Neural progenitor cell (in vitro differentiated cells): ENCODE measurements around the gene TAMALIN. TPM values are rescaled to one million over a fixed set of nuclear protein-coding genes. Genes with fewer than 3 reads are reported as not detected.

Experiments
- DNase-seq: peaks from one replicate; pipeline ENCODE4 v3.0.0-alpha.2; 2016; ENCODE audit warnings: low spot score
- H2AFZ ChIP-seq: fragments of 200-600 bp; sonication (generic); replicated peaks from 2 replicates; pipeline ENCODE4 v1.6.1; 2016; ENCODE audit warnings: antibody characterized with exemption
- H3F3A ChIP-seq: fragments of 200-600 bp; sonication (generic); 2 replicates; pipeline ENCODE4 v1.6.1; 2016; ENCODE audit warnings: antibody characterized with exemption, low read depth
- H3K27ac ChIP-seq: fragments of 200-600 bp; sonication (generic); 2 replicates; pipeline ENCODE4 v1.5.1; 2016; ENCODE audit warnings: mild to moderate bottlenecking
- H3K27me3 ChIP-seq: fragments of 200-600 bp; sonication (generic); 2 replicates; pipeline ENCODE4 v1.6.1; 2016; ENCODE audit warnings: mild to moderate bottlenecking, moderate library complexity
- H3K36me3 ChIP-seq: fragments of 200-600 bp; sonication (generic); 2 replicates; pipeline ENCODE4 v1.5.1; 2016
- H3K4me1 ChIP-seq: fragments of 200-600 bp; sonication (generic); 2 replicates; pipeline ENCODE4 v1.6.1; 2016; ENCODE audit warnings: mixed run types
- H3K4me2 ChIP-seq: fragments of 200-600 bp; sonication (generic); 2 replicates; pipeline ENCODE4 v1.6.1; 2016
- H3K4me3 ChIP-seq: fragments of 200-600 bp; sonication (generic); 2 replicates; pipeline ENCODE4 v1.5.1; 2016
- H3K79me2 ChIP-seq: fragments of 200-600 bp; sonication (generic); 2 replicates; pipeline ENCODE4 v1.6.1; 2016; ENCODE audit warnings: low read depth
- H3K9ac ChIP-seq: fragments of 200-600 bp; sonication (generic); 2 replicates; pipeline ENCODE4 v1.6.1; 2016
- H3K9me3 ChIP-seq: fragments of 200-600 bp; sonication (generic); 2 replicates; pipeline ENCODE4 v1.5.1; 2016; ENCODE audit warnings: low read depth
- H4K20me1 ChIP-seq: fragments of 200-600 bp; sonication (generic); 2 replicates; pipeline ENCODE4 v1.6.1; 2016; ENCODE audit warnings: low read depth
- H3K27ac Mint-ChIP-seq: 3 replicates; pipeline ENCODE4 v1.8.0; 2021; ENCODE audit warnings: mixed read lengths
- H3K27me3 Mint-ChIP-seq: 2 replicates; pipeline ENCODE4 v1.8.0; 2022; ENCODE audit warnings: low read depth, mild to moderate bottlenecking, inconsistent platforms, moderate library complexity, mixed read lengths; ENCODE audit not compliant: insufficient read depth
- H3K36me3 Mint-ChIP-seq: 3 replicates; pipeline ENCODE4 v1.8.0; 2021; ENCODE audit warnings: mixed read lengths
- H3K4me1 Mint-ChIP-seq: 3 replicates; pipeline ENCODE4 v1.8.0; 2021; ENCODE audit warnings: mixed read lengths
- H3K4me3 Mint-ChIP-seq: 3 replicates; pipeline ENCODE4 v1.8.0; 2021; ENCODE audit warnings: mild to moderate bottlenecking, moderate library complexity, mixed read lengths
- H3K9me3 Mint-ChIP-seq: 3 replicates; pipeline ENCODE4 v1.8.0; 2020; ENCODE audit warnings: mixed read lengths
- EZH2 ChIP-seq: fragments of 200-600 bp; sonication (generic); IDR thresholded peaks from 2 replicates; pipeline ENCODE4 v1.6.1; 2017; ENCODE audit warnings: antibody characterized with exemption, mild to moderate bottlenecking, moderate library complexity
- EZH2phosphoT487 ChIP-seq: fragments of 200-600 bp; sonication (generic); IDR thresholded peaks from 2 replicates; pipeline ENCODE4 v1.6.1; 2017; ENCODE audit warnings: antibody characterized with exemption
- total RNA-seq: library from RNA; depleted of rRNA; stranded (reverse); fragments of >200 nt; gene quantifications from 2 replicates; pipeline ENCODE4 v1.2.3, GENCODE V29; 2015; ENCODE audit warnings: low replicate concordance
- TF ChIP-seq, protein P1 (sequence below): fragments of 200-600 bp; sonication (generic); IDR thresholded peaks from 2 replicates; pipeline ENCODE4 v1.5.1; 2017; ENCODE audit warnings: antibody characterized with exemption, mild to moderate bottlenecking

TAMALIN gene
- total RNA-seq, 1 donor from 2014 or later = 1.1 TPM

DNA sequence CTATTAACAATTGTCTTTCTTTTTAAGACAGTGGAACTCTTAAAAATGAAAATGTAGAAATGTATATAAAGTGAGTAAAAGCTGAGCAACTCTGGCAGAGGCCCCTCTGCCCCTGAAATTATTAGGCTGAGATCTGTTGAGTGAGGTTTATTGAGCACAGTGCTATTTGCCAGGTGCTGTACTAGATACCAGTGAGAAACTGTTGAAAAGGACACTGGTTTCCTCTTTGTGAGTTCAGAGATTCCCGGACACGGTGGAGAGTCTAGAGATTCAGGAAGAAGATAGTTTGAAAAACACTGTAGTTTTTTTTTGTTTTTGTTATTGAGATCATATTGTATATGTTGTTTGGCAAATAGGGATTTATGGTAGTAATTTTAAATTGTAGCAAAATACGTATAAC, 44.0 kb upstream of the TAMALIN start:
- TF ChIP-seq, protein P1, sequence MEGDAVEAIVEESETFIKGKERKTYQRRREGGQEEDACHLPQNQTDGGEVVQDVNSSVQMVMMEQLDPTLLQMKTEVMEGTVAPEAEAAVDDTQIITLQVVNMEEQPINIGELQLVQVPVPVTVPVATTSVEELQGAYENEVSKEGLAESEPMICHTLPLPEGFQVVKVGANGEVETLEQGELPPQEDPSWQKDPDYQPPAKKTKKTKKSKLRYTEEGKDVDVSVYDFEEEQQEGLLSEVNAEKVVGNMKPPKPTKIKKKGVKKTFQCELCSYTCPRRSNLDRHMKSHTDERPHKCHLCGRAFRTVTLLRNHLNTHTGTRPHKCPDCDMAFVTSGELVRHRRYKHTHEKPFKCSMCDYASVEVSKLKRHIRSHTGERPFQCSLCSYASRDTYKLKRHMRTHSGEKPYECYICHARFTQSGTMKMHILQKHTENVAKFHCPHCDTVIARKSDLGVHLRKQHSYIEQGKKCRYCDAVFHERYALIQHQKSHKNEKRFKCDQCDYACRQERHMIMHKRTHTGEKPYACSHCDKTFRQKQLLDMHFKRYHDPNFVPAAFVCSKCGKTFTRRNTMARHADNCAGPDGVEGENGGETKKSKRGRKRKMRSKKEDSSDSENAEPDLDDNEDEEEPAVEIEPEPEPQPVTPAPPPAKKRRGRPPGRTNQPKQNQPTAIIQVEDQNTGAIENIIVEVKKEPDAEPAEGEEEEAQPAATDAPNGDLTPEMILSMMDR = no peak
- TF ChIP-seq EZH2phosphoT487 (no peak), EZH2 (no peak)
- Histone ChIP-seq H3K4me3 (no peak overlapping the region), H3F3A (no peaks in the 10 kb centered on the region), H3K36me3 (peaks cover 8% of the 10 kb centered on the region), H3K9me3 (peaks cover 6% of the 10 kb centered on the region), H3K4me2 (no peak overlapping the region), H3K4me1 (no peaks in the 10 kb centered on the region), H3K27ac (no peak overlapping the region), H3K79me2 (peaks cover 96% of the 10 kb centered on the region), H4K20me1 (peaks cover 46% of the 10 kb centered on the region), H3K27me3 (no peaks in the 10 kb centered on the region), H3K9ac (no peak overlapping the region), H2AFZ (no peak overlapping the region)
- no peak overlapping the region for H3K27ac Mint-ChIP-seq
- no peak overlapping the region for H3K4me3 Mint-ChIP-seq
- DNase-seq = no peak
- H3K36me3 Mint-ChIP-seq = peaks cover 49% of the 10 kb centered on the region
- H3K27me3 Mint-ChIP-seq = no peaks in the 10 kb centered on the region
- no peaks in the 10 kb centered on the region for H3K4me1 Mint-ChIP-seq
- H3K9me3 Mint-ChIP-seq = peaks cover 15% of the 10 kb centered on the region

DNA sequence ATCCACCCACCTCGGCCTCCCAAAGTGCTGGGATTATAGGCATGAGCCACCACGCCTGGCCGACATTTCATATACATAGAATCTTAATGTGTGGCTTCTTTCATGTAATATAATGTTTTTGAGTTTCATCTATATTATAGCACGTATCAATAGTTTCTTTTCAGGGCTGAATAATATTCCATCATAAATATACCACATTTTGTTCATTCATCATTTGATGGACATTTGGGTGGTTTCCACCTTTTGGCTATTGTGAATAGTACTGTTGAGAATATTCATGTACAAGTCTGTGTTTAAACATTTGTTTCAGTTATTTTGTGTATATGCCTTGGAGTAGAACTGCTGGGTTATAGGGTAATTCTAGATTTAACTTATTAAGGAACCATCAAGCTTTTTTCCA, 43.3 kb upstream of the TAMALIN start:
- TF ChIP-seq EZH2 = no peak
- TF ChIP-seq, protein P1 = no peak
- TF ChIP-seq EZH2phosphoT487 = no peak
- no peak for DNase-seq
- Histone ChIP-seq H3K4me1 (no peaks in the 10 kb centered on the region), H2AFZ (no peak overlapping the region), H3K27ac (no peak overlapping the region), H3F3A (no peaks in the 10 kb centered on the region), H3K9ac (no peak overlapping the region), H3K27me3 (no peaks in the 10 kb centered on the region), H3K9me3 (peaks cover 6% of the 10 kb centered on the region), H3K79me2 (peaks cover 94% of the 10 kb centered on the region), H4K20me1 (peaks cover 52% of the 10 kb centered on the region), H3K36me3 (peaks cover 8% of the 10 kb centered on the region), H3K4me2 (no peak overlapping the region), H3K4me3 (no peak overlapping the region)
- Mint-ChIP-seq H3K9me3 (peaks cover 15% of the 10 kb centered on the region), H3K27me3 (no peaks in the 10 kb centered on the region), H3K4me1 (no peaks in the 10 kb centered on the region), H3K27ac (no peak overlapping the region), H3K4me3 (no peak overlapping the region), H3K36me3 (peaks cover 46% of the 10 kb centered on the region)

DNA sequence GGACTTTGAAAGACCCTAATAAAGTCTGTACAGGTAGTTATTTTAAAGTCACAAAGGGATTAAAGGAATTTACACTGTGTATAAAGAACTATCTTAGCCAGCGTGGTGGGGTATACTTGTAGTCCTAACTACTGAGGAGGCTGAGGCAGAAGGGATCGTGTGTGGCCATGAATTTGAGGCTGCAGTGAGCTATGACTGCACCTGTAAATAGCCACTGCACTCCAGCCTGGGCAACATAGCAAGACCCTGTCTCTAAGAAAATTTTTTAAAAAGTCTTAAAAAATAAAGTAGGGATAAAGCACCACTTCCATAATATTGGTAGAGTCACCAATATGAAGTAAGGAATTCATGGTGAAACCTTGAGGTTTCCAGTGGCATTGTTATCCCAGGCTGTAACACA, 37.1 kb upstream of the TAMALIN start:
- Histone ChIP-seq H4K20me1 (peaks cover 66% of the 10 kb centered on the region), H3K36me3 (no peaks in the 10 kb centered on the region), H3K4me3 (no peak overlapping the region), H3K4me1 (peaks cover 15% of the 10 kb centered on the region), H3K9ac (no peak overlapping the region), H3K4me2 (no peak overlapping the region), H3K79me2 (peaks cover 76% of the 10 kb centered on the region), H3K9me3 (peaks cover 6% of the 10 kb centered on the region), H3F3A (no peaks in the 10 kb centered on the region), H3K27ac (no peak overlapping the region), H2AFZ (no peak overlapping the region), H3K27me3 (no peaks in the 10 kb centered on the region)
- no peak for TF ChIP-seq EZH2
- TF ChIP-seq, protein P1 = no peak
- TF ChIP-seq EZH2phosphoT487 = no peak
- no peak for DNase-seq
- Mint-ChIP-seq H3K36me3 (peaks cover 12% of the 10 kb centered on the region), H3K4me1 (peaks cover 36% of the 10 kb centered on the region), H3K9me3 (peaks cover 9% of the 10 kb centered on the region), H3K27me3 (no peaks in the 10 kb centered on the region), H3K27ac (no peak overlapping the region), H3K4me3 (no peak overlapping the region)
